ENCODE data around the gene SLC6A16. TPM values are rescaled to one million over a fixed set of nuclear protein-coding genes. Genes with fewer than 3 reads are reported as not detected.
"Not testable (repeated sequence)": the region's sequence is repeated elsewhere in the genome, so short reads cannot be mapped to it uniquely, and the experiment has no call there.

Gene SLC6A16
- 0.67 TPM for total RNA-seq
- long read RNA-seq, partial matches to known transcripts, result 0 of 1 reads
- long read RNA-seq, other reads (novel, unspliced or antisense), result 1 of 1 reads

DNA sequence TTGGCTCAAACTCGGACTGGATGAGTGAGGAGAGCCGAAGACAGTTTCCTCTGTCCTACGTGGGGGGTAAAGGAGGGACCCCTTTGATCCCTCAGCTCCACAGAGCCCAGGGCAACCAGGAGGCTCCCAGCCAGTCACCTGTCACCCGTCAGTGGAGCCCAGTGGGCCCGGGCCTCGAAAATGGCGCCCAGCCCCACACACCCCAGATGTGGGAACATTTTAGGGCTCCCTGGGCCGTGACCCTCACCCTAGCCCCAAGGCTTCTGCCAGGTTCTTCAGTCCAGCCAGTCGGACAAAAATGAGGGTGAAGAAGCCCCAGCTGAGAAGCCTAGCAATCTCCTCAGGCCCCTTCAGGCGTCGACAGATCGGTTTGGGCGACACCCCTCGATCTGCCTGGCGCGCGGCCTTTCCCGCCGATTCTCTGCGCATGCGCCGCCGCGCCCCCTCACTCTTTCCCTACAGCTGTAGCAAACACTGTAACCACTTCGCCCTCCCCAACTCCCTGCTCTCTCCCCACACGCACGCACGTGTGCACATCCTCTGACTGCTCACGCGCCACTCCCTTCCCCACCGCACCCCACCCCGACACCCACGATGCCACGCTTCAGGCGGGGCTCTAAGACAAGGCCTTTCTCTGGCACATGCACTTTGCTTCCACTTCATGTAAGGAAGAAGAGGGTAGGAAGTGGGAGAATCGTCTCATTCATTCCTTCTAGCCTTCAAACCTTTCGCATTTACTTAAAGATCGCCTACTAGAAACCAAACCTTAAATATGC, at the start of gene SLC6A16:
SLC6A16 (minus strand) TSS at position 391 of the 776 bp plus-strand sequence. CDS start 13,844 bp downstream, outside the sequence.
- intact Hi-C loops (cut with DNase I), result loop anchor here (5.0 kb wide), 1 partner anchor 98 kb away; no protein-coding TSS in a partner anchor
- no peak for DNase-seq (ENCODE audit: low spot score)

DNA sequence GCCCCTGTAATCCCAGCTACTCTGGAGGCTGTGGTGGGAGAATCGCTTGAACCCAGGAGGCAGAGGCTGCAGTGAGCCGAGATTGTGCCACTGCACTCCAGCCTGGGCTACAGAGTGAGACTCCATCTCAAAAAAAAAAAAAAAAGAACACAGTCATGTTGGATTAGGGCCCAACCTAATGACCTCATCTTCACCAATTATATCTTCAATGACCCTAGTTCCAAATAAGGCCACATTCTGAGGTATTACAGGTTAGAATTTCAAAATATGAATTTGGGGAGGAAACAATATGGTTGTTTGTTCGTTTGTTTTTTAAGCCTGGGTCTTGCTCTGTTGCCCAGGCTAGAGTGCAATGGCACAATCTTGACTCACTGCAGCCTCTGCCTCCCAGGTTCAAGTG, 48.2 kb upstream of the SLC6A16 start:
- DNase-seq (ENCODE audit: low spot score); intact Hi-C loops (cut with DNase I): not testable (repeated sequence)

DNA sequence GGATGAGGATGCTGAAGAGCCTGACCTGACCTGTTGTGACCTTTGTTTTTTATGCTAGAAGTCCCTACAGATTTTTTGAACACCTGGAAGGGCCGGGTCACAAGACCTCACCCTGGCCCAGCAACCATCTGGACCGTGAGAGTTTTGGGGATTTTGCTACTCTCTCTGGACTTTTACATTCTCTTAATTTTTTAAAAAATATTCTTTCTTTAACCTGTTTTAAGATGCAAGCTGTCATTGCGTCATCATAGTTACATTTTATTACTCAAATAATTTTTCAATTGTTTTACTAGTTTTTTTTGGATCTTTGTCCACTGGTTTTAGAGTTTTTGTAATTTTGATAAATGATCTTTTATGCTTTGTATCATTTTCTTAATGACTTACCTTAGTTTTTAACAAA, 46.2 kb upstream of the SLC6A16 start:
- no peak for DNase-seq (ENCODE audit: low spot score)
- intact Hi-C loops (cut with DNase I), result no loop called here

DNA sequence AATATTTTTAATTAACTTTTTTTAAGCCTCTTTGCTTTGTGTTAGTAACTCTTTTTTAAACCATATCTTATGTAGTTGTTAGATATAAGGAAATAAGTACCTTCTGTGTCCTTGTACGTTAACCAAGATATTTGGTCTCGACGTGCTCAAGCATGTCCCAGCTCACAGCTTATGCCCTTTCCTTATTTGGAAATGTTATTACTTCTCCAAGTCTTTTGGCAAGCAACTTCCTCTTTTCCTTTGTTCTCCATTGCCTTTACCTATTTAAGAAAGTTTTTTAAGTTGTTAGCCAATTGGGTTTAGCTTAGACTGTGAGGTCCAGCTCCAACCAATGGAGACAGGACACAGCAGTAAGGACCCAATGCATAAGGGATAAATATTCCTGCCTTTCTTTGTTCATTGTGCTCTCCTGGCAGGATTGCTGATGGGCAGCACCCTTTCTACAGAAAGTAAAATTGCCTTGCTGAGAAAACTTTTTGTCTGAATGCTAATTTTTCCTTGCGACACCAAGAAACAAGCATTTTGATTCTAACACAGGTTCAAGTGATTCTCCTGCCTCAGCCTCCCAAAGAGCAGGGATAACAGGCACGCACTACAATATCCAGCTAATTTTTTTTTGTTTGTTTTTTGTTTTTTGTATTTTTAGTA, 43.8 kb upstream of the SLC6A16 start:
- DNase-seq (ENCODE audit: low spot score), result no peak
- intact Hi-C loops (cut with DNase I), result no loop called here

DNA sequence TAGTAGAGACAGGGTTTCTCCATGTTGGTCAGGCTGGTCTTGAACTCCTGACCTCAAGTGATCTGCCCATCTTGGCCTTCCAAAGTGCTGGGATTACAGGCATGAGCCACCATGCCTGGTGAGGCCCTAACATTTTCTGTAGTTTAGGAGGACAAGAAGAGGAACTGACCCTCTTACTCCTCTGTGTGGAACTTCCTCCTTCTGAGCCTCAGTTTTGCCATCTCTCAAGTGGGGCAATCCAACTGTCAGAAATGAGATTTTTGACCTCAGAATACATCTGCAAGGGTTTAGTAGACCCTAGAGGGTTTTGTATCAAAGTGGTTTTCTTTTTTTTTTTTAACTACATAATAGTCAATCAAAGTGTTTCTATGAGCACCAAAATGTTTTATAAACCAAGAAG, 41.1 kb upstream of the SLC6A16 start:
- intact Hi-C loops (cut with DNase I), result no loop called here
- DNase-seq (ENCODE audit: low spot score), result no peak

DNA sequence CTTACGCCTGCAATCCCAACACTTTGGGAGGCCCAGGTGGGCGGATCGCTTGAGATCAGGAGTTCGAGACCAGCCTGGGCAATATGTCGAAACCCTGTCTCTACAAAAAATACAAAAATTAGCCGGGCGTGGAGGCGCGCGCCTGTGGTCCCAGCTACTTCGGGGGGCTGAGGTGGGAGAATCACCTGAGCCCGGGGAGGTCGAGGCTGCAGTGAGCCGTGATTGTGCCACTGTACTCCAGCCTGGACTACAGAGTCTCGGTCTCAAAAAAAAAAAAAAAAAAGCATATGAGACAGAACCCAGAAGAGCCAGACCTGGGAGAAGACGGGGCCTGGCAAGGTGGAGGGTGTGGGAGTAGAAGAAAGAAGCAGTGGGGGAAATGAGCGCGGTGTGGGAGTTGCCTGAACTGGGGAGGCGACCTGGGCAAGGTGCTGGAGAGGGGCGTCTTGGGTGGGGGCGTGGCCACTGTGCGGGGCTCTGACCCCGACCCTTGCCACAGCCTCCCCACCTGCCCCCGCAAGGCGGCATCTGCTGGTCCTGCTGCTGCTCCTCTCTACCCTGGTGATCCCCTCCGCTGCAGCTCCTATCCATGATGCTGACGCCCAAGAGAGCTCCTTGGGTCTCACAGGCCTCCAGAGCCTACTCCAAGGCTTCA, 39.2 kb upstream of the SLC6A16 start:
- no peak for DNase-seq (ENCODE audit: low spot score)
- intact Hi-C loops (cut with DNase I), result no loop called here

DNA sequence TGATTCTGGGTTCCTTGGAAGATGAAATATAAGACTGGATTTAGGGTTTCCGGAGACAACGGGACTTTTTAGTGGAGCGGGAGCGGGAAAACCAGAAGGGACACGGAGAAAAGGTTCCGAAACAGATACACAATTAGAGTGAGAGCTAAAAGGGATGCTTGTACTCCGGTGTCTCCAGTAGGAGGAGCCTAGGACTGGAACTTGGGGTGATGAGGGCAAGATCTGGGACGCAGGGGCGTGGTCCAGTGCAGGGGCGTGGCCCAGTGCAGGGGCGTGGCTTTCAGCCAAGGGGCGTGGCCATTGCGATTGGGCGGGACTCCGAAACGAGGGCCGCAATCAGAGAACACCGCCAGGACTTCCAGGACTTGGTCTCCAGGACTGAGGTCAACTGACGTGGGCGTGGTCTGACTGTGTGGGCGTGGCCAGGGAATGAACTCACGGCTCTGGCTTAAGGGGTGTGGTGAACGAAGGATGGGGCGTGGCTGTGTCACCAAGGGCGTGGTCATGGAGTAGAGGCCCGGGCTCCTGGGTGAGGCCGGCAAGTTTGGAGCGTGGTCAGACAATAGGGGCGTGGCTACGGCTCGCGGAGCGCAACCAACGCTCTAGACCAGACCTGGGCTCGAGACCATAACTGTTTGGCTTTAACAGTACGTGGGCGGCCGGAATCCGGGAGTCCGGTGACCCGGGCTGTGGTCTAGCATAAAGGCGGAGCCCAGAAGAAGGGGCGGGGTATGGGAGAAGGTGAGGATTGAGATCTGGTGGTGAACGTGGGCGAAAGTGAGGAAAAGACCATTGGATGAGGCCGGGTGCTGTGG, 38.5 kb upstream of the SLC6A16 start, which contains the start of gene DKKL1:
DKKL1 (plus strand) TSS at position 610 of the 815 bp plus-strand sequence; CDS start at position 732, 122 bp downstream.
- intact Hi-C loops (cut with DNase I), result loop anchor here (2.0 kb wide), 1 partner anchor 79 kb away; no protein-coding TSS in a partner anchor
- DNase-seq (ENCODE audit: low spot score), result peak; percentile 99

DNA sequence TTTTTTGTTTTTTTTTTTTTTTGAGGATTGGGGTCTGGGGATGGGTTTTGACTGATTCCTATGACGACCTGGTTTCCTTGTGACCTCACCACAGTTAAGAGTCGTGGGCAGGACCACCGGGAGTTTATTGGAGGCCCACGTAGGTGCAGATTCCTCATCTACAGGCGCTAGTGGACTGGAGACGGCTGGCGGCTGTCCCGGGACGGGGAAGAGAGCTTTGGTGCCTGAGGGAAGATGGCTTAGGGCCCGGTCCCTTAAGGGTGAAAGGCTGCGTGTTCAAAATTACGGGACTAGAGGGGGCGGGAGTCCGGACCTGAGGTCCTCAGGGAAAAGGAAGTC, 37.9 kb upstream of the SLC6A16 start:
- no peak for DNase-seq (ENCODE audit: low spot score)
- intact Hi-C loops (cut with DNase I), result loop anchor here (2.0 kb wide), 1 partner anchor 80 kb away; no protein-coding TSS in a partner anchor

DNA sequence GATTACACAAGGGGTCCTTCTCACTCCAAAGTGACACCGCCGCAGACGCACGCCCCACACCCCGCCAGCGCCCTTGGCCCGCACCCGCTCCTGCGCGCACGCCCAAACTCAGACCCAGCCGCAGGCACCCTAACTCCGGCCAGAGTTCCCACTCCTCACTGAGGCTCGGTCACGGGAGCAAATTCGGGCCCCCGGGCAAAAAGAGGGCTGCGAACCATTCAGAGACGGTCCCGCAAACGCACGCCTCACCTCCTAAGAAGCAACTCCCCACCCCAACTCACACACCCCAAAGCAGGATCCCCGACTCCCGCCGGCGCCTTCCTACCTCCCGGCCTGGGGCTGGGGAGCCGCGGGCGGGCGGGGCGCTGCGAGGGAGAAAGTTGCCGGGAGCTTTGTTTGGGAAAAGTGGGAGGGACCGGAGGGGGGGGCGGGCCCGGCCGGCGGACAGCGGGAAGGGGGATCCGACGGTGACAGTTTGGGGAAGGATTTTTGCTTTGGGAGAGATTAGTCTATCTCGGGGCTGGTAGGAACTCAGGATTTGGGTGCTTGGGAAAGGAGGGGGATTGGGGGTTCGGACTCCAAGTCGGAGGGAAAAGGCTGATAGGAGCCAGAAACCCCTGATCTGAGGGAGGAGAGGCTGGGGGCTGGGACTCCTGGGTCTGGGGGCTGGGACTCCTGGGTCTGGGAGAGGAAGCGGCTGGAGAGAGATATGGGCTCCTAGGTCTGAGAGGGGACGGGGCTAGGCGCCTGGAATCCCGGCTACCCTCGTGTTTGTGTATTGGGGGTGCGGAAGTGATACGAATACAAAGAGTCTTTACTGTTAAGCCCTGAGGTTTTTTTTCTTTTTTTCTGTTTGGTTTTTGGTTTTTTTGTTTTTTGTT, 37.3 kb upstream of the SLC6A16 start, which contains the start of gene TEAD2:
TEAD2 (minus strand) TSS at position 369 of the 881 bp plus-strand sequence. CDS start 2,341 bp downstream, outside the sequence.
- intact Hi-C loops (cut with DNase I), result loop anchor here (2.0 kb wide), 1 partner anchor 81 kb away; no protein-coding TSS in a partner anchor

DNA sequence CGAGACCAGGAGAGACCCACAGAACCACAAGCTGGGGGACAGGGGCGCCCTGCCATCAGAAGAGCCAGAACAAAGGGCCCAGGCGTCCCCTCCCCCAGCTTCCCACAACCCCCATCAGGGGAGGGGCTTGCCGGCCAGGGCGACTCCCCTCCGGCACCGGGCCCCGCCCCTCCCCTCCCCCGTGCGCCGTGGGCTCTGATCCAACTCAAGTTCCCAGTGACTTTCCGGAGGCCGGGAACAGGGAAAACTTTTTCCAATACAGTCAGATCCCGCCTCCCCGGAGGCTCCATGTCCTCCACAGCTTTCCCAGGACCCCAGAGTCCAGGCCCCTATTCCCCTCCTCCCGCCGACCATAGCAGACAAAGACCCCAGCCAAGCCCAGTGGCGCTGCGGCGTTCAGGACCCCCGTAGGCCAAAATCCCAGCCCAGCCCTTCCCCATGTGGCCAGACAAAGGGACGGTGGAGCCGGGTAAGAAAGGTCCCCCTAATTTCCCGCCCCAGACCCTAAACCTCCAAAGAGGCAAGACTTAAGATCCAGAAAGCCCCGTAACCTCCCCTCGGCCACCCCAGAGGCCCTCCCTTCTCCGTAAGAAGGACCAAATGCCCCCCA, 36.6 kb upstream of the SLC6A16 start:
- peak; percentile 87 for DNase-seq (ENCODE audit: low spot score)
- intact Hi-C loops (cut with DNase I), result loop anchor here (2.0 kb wide), 2 partner anchors 21 to 81 kb away; no protein-coding TSS in a partner anchor

More for the DNA sequence above, 37.3 kb upstream of the SLC6A16 start, which contains the start of gene TEAD2:
- DNase-seq (ENCODE audit: low spot score), result peak; percentile 89

DNA sequence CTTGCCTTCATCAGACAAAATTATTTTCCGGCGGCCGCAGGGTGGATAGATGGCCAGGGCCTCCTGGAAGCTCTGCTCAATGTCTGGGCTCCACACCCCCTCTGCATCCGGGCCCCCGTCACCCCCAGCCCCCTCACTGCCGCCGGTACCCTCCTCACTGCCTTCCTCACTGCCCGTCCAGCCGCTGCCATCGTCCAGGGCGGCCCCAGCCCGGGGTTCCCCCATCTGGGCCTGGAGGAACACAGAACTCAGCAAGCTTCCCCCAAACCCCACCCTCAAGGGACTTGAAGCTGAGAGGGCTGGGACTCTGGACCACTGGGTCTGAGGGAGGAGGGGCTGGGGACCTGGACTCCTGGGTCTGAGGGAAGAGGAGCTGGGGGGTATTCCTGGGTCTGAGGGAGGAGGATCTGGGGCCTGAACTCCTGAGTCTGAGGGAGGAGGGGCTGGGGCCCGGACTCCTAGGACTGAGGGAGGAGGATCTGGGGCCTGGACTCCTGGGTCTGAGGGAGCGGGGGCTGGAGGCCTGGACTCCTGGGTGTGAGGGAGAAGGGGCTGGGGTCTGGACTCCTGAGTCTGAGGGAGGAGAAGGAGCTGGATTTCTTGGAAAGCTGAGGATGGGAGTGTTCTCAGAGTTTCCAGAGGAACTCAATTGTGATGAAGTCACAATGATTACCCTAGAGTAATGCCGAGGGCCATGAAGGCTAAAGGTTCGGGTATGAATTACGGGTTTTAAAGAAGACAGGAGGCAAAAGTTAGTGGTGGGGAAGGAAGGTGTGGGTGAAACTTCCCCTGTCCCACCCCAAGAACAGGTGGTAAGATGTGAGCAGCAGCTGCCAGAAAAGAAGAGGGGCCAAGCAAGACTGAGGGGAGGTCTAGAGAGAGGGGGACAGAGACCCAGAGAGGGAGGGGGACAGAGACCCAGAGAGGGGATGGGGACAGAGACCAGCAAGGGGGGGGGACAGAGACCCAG, 35.1 kb upstream of the SLC6A16 start:
- intact Hi-C loops (cut with DNase I), result loop anchor here (2.0 kb wide), 1 partner anchor 19 kb away; no protein-coding TSS in a partner anchor
- DNase-seq (ENCODE audit: low spot score), result no peak

DNA sequence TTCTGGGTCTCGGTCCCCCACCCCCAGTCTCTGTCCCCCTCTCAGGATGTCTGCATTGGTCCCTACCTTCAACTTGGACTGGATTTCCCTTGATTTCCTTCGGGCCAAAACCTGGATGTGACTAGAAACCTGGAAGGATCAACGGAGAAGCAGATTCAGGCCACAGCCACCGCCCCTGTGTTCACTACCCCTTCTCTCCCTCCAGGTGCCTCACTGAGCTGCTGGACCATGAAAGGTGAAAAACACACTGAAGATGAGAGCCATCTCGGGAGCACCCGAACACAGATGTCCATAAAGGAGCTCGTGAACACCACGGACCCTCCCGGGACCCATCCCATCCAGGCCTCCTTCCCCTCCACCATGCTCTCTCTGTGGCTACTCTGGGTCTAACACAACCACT, 32.2 kb upstream of the SLC6A16 start:
- intact Hi-C loops (cut with DNase I), result no loop called here
- no peak for DNase-seq (ENCODE audit: low spot score)

DNA sequence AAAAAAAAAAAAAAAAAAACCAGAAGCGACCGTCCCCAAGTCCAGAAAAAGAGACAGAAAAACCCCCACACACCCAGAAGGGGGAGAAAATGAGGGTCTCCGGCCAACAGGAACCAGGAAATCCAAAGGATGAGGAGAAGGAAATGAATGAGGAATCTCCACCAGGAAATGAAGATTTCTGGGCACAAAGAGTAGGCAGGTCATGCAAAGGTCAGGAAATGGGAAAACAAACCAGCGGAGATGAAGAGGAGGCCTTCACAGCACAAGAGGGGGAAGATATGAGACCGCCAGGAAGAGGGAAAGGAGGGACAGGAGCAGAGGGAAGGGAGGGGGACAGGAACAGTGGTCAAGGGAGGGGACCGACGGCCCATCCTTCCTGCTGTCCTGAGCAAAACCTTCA, 31.4 kb upstream of the SLC6A16 start:
- intact Hi-C loops (cut with DNase I), result no loop called here
- no peak for DNase-seq (ENCODE audit: low spot score)

DNA sequence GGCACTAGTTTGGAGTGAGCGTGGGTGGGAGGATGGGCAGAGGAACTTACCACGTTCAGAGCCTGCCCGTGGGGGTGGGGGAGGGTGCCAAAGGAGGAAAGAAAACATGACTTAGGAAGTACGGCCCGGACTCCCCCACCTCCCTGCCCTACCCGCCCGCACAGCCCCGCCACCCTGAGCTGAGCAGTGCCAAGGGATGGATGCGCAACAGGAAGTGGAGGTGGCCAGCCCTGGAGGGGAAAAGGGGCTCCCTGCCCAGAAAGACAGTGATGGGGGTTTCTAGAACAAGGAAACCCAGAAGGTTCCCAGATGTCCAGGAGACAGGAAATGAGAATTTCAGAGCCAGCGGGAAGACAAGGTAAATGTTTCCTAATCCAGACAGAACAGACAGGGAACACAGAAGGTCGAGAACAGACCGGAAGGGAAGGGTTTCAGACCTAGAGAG, 30.9 kb upstream of the SLC6A16 start:
- no peak for DNase-seq (ENCODE audit: low spot score)
- intact Hi-C loops (cut with DNase I), result no loop called here

DNA sequence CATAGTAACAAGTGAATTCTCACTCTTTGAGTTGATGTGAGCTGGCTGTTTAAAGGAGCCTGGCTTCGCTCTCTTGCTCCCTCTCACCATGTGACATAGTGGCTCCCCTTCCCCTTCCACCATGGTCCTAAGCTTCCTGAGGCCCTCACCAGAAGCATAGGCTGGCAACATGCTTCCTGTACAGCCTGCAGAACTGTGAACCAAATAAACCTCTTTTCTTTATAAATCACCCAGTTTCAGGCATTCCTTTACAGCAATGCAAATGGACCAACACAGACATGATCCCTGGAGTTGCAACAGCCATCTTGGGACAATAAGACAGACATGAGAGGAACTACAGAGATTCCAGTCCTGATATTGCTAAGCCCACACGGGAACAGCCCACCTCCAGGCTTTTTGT, 24.6 kb upstream of the SLC6A16 start:
- intact Hi-C loops (cut with DNase I), result no loop called here
- DNase-seq (ENCODE audit: low spot score), result no peak

Data from cardiac septum (tissue), 1 donor.